Measurements from ENCODE around the gene CEACAM1. TPM values are rescaled to one million over a fixed set of nuclear protein-coding genes. Genes with fewer than 3 reads are reported as not detected.
"Not testable (repeated sequence)": the region's sequence is repeated elsewhere in the genome, so short reads cannot be mapped to it uniquely, and the experiment has no call there.

Gene CEACAM1
- total RNA-seq, 1 experiment from 2014 or later: 0.12 TPM

- DNase-seq (ENCODE audit: extremely low read depth, low read depth): no peak
Measured at GRCh38 chr19:42514449-42514848, 13.8 kb downstream of the CEACAM1 start.

GRCh38 chr19:42512743-42513304, 15.5 kb downstream of the CEACAM1 start:
- no peak for DNase-seq (ENCODE audit: extremely low read depth, low read depth)

GRCh38 chr19:42512130-42512636, 16.1 kb downstream of the CEACAM1 start:
- DNase-seq (ENCODE audit: extremely low read depth, low read depth): no peak

- DNase-seq (ENCODE audit: extremely low read depth, low read depth): no peak
Measured at GRCh38 chr19:42511340-42511739, 16.9 kb downstream of the CEACAM1 start.

GRCh38 chr19:42508892-42509444, 19.3 kb downstream of the CEACAM1 start:
- DNase-seq (ENCODE audit: extremely low read depth, low read depth): no peak

GRCh38 chr19:42505066-42505465, 23.2 kb downstream of the CEACAM1 start:
- DNase-seq (ENCODE audit: extremely low read depth, low read depth): no peak

- no peak for DNase-seq (ENCODE audit: extremely low read depth, low read depth)
Measured at GRCh38 chr19:42501733-42502132, 26.5 kb downstream of the CEACAM1 start.

GRCh38 chr19:42501243-42501642, 27.0 kb downstream of the CEACAM1 start:
- not testable (repeated sequence) for DNase-seq (ENCODE audit: extremely low read depth, low read depth)

- DNase-seq (ENCODE audit: extremely low read depth, low read depth): no peak
Measured at GRCh38 chr19:42498169-42498757, 30.0 kb downstream of the CEACAM1 start.

- no peak for DNase-seq (ENCODE audit: extremely low read depth, low read depth)
Measured at GRCh38 chr19:42497492-42498168, 30.7 kb downstream of the CEACAM1 start.

- no peak for DNase-seq (ENCODE audit: extremely low read depth, low read depth)
Measured at GRCh38 chr19:42496460-42497133, 31.7 kb downstream of the CEACAM1 start.

GRCh38 chr19:42495663-42496062, 32.6 kb downstream of the CEACAM1 start:
- no peak for DNase-seq (ENCODE audit: extremely low read depth, low read depth)

- no peak for DNase-seq (ENCODE audit: extremely low read depth, low read depth)
Measured at GRCh38 chr19:42494321-42494720, 34.0 kb downstream of the CEACAM1 start.

GRCh38 chr19:42488783-42489521, 39.3 kb downstream of the CEACAM1 start:
- DNase-seq (ENCODE audit: extremely low read depth, low read depth): no peak

- DNase-seq (ENCODE audit: extremely low read depth, low read depth): no peak
Measured at GRCh38 chr19:42487798-42488178, 40.5 kb downstream of the CEACAM1 start.

- no peak for DNase-seq (ENCODE audit: extremely low read depth, low read depth)
Measured at GRCh38 chr19:42487032-42487797, 41.1 kb downstream of the CEACAM1 start.

GRCh38 chr19:42485036-42485435, 43.2 kb downstream of the CEACAM1 start:
- DNase-seq (ENCODE audit: extremely low read depth, low read depth): not testable (repeated sequence)

- DNase-seq (ENCODE audit: extremely low read depth, low read depth): peak; percentile 13
Measured at GRCh38 chr19:42480335-42481095, 47.8 kb downstream of the CEACAM1 start.

GRCh38 chr19:42479736-42480135, 48.5 kb downstream of the CEACAM1 start:
- no peak for DNase-seq (ENCODE audit: extremely low read depth, low read depth)

Measured in NCI-H460 (cell line).